Ishikawa (cell line): ENCODE results near the gene STX1A.

Experiments
- CREB1 ChIP-seq: IDR thresholded peaks from 2 replicates; pipeline ENCODE4 v1.6.1; 2012; ENCODE audit warnings: low read depth
- EGR1 ChIP-seq: IDR thresholded peaks from 2 replicates; pipeline ENCODE4 v1.6.1; 2012
- EP300 ChIP-seq: IDR thresholded peaks from 2 replicates; pipeline ENCODE4 v1.6.1; 2012; ENCODE audit warnings: borderline replicate concordance
- FOXM1 ChIP-seq: IDR thresholded peaks from 2 replicates; pipeline ENCODE4 v1.6.1; 2012; ENCODE audit warnings: low read depth, borderline replicate concordance
- MAX ChIP-seq: IDR thresholded peaks from 2 replicates; pipeline ENCODE4 v1.6.1; 2012
- REST ChIP-seq: IDR thresholded peaks from 2 replicates; pipeline ENCODE4 v1.6.1; 2012; ENCODE audit warnings: low read depth, mild to moderate bottlenecking
- TAF1 ChIP-seq: IDR thresholded peaks from 2 replicates; pipeline ENCODE4 v1.6.1; 2012; ENCODE audit warnings: low read depth, mild to moderate bottlenecking
- TCF12 ChIP-seq: IDR thresholded peaks from 2 replicates; pipeline ENCODE4 v1.6.1; 2012; ENCODE audit warnings: low read depth
- TEAD4 ChIP-seq: IDR thresholded peaks from 2 replicates; pipeline ENCODE4 v1.6.1; 2012
- YY1 ChIP-seq: IDR thresholded peaks from 2 replicates; pipeline ENCODE4 v1.6.1; 2012; ENCODE audit warnings: low read depth
- ZBTB7A ChIP-seq: IDR thresholded peaks from 2 replicates; pipeline ENCODE4 v1.6.1; 2012; ENCODE audit warnings: low read depth

GRCh38 chr7:73681031-73681430, 38.4 kb downstream of the STX1A start:
- TF ChIP-seq TAF1 (no peak), EGR1 (no peak), MAX (no peak), REST (no peak), FOXM1 (no peak), CREB1 (no peak), ZBTB7A (no peak), EP300 (no peak), YY1 (no peak), TCF12 (no peak), TEAD4 (no peak)
